ENCODE data around the gene TMEM212. TPM values are rescaled to one million over a fixed set of nuclear protein-coding genes. Genes with fewer than 3 reads are reported as not detected.

Gene TMEM212
- total and polyA plus RNA-seq, 2 of the 13 experiments (the other 11 are each of a cell fraction or from before 2014, with no cell fraction given): not detected

GRCh38 chr3:171907761-171908160 is 64.6 kb downstream of the TMEM212 start (continued):
- TF ChIP-seq, protein P1, sequence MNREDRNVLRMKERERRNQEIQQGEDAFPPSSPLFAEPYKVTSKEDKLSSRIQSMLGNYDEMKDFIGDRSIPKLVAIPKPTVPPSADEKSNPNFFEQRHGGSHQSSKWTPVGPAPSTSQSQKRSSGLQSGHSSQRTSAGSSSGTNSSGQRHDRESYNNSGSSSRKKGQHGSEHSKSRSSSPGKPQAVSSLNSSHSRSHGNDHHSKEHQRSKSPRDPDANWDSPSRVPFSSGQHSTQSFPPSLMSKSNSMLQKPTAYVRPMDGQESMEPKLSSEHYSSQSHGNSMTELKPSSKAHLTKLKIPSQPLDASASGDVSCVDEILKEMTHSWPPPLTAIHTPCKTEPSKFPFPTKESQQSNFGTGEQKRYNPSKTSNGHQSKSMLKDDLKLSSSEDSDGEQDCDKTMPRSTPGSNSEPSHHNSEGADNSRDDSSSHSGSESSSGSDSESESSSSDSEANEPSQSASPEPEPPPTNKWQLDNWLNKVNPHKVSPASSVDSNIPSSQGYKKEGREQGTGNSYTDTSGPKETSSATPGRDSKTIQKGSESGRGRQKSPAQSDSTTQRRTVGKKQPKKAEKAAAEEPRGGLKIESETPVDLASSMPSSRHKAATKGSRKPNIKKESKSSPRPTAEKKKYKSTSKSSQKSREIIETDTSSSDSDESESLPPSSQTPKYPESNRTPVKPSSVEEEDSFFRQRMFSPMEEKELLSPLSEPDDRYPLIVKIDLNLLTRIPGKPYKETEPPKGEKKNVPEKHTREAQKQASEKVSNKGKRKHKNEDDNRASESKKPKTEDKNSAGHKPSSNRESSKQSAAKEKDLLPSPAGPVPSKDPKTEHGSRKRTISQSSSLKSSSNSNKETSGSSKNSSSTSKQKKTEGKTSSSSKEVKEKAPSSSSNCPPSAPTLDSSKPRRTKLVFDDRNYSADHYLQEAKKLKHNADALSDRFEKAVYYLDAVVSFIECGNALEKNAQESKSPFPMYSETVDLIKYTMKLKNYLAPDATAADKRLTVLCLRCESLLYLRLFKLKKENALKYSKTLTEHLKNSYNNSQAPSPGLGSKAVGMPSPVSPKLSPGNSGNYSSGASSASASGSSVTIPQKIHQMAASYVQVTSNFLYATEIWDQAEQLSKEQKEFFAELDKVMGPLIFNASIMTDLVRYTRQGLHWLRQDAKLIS (CRISPR knock-in tag; IDR thresholded peaks at IDR 0.05): no peak
- TF ChIP-seq NR2F6 (IDR thresholded peaks at IDR 0.05) (no peak), NR2F6 (CRISPR knock-in tag; IDR thresholded peaks at IDR 0.05) (peak; percentile 15; the same call in 1 of the 2 replicates)
- TF ChIP-seq, protein P2, sequence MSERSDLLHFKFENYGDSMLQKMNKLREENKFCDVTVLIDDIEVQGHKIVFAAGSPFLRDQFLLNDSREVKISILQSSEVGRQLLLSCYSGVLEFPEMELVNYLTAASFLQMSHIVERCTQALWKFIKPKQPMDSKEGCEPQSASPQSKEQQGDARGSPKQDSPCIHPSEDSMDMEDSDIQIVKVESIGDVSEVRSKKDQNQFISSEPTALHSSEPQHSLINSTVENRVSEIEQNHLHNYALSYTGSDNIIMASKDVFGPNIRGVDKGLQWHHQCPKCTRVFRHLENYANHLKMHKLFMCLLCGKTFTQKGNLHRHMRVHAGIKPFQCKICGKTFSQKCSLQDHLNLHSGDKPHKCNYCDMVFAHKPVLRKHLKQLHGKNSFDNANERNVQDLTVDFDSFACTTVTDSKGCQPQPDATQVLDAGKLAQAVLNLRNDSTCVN (CRISPR knock-in tag; IDR thresholded peaks at IDR 0.05; ENCODE audit: borderline replicate concordance): no peak

- Histone ChIP-seq H3K36me3 (replicated peaks in 1 of 2; ENCODE audit: control insufficient read depth in 1 of 2, insufficient read depth in 2 of 2, low read length in 2 of 2) (no peaks in the 10 kb centered on the region), H3K27me3 (ENCODE audit: control insufficient read depth in 1 of 2, insufficient read depth in 2 of 2, low read length in 2 of 2) (no peaks in the 10 kb centered on the region), H3K9ac (ENCODE audit: insufficient read depth, low read depth, low read length) (no peak overlapping the region), H3K4me1 (ENCODE audit: insufficient read depth, low read length) (peaks cover 44% of the 10 kb centered on the region), H3K4me3 (replicated peaks in 1 of 3; ENCODE audit: insufficient read depth in 1 of 3, low read depth in 2 of 3, low read length in 3 of 3) (no peak overlapping the region), H3K9me3 (ENCODE audit: low read length) (peaks cover 13% of the 10 kb centered on the region; the same call in 1 of the 2 replicates), H2AFZ (ENCODE audit: low read length) (no peak overlapping the region), H3K79me2 (ENCODE audit: insufficient read depth, low read length) (no peaks in the 10 kb centered on the region), H3K4me2 (ENCODE audit: low read depth, low read length) (no peak overlapping the region), H3K27ac (ENCODE audit: extremely low read length, insufficient read depth, low read length) (no peak overlapping the region), H4K20me1 (ENCODE audit: insufficient read depth, low read length) (no peaks in the 10 kb centered on the region)
- no peak for ATAC-seq
- no peak for FAIRE-seq
- ChIA-PET CTCF (ENCODE audit: low intra/inter-chr PET ratio, low total read pairs) (no interaction called here), POLR2A (no interaction called here)
- WGBS (ENCODE audit: low lambda C conversion rate): 99% methylated on average over 2 of the region's 2 CpGs
- BruUV-seq (replicated peaks): no TSS peak
- DNase-seq (ENCODE audit: low spot score): no peak
- in situ Hi-C loops (cut with HindIII; ENCODE audit: extremely low pct_ligation_motif_present, low pct_unique_long_range_greater_than_20kb): no loop called here
- intact Hi-C loops (cut with micrococcal nuclease; ENCODE audit: unreplicated experiment): no loop called here
- TF ChIP-seq TBL1XR1 (IDR thresholded peaks at IDR 0.05; ENCODE audit: borderline replicate concordance, low read length, partially characterized antibody): no peak
- no peak for TF ChIP-seq IKZF1 (IDR thresholded peaks at IDR 0.05)
- TF ChIP-seq, protein P3, sequence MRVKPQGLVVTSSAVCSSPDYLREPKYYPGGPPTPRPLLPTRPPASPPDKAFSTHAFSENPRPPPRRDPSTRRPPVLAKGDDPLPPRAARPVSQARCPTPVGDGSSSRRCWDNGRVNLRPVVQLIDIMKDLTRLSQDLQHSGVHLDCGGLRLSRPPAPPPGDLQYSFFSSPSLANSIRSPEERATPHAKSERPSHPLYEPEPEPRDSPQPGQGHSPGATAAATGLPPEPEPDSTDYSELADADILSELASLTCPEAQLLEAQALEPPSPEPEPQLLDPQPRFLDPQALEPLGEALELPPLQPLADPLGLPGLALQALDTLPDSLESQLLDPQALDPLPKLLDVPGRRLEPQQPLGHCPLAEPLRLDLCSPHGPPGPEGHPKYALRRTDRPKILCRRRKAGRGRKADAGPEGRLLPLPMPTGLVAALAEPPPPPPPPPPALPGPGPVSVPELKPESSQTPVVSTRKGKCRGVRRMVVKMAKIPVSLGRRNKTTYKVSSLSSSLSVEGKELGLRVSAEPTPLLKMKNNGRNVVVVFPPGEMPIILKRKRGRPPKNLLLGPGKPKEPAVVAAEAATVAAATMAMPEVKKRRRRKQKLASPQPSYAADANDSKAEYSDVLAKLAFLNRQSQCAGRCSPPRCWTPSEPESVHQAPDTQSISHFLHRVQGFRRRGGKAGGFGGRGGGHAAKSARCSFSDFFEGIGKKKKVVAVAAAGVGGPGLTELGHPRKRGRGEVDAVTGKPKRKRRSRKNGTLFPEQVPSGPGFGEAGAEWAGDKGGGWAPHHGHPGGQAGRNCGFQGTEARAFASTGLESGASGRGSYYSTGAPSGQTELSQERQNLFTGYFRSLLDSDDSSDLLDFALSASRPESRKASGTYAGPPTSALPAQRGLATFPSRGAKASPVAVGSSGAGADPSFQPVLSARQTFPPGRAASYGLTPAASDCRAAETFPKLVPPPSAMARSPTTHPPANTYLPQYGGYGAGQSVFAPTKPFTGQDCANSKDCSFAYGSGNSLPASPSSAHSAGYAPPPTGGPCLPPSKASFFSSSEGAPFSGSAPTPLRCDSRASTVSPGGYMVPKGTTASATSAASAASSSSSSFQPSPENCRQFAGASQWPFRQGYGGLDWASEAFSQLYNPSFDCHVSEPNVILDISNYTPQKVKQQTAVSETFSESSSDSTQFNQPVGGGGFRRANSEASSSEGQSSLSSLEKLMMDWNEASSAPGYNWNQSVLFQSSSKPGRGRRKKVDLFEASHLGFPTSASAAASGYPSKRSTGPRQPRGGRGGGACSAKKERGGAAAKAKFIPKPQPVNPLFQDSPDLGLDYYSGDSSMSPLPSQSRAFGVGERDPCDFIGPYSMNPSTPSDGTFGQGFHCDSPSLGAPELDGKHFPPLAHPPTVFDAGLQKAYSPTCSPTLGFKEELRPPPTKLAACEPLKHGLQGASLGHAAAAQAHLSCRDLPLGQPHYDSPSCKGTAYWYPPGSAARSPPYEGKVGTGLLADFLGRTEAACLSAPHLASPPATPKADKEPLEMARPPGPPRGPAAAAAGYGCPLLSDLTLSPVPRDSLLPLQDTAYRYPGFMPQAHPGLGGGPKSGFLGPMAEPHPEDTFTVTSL (CRISPR knock-in tag; IDR thresholded peaks at IDR 0.05; ENCODE audit: borderline replicate concordance): no peak
- TF ChIP-seq ZNF879 (CRISPR knock-in tag; IDR thresholded peaks at IDR 0.05): no peak
- no peak for TF ChIP-seq SIX1 (CRISPR knock-in tag; IDR thresholded peaks at IDR 0.05; ENCODE audit: borderline replicate concordance)
- no peak for TF ChIP-seq REL (CRISPR knock-in tag; conservative IDR thresholded peaks at IDR 0.05)
- no peak for TF ChIP-seq ZNF547 (CRISPR knock-in tag; IDR thresholded peaks at IDR 0.05)
These were observed 65.6 kb downstream of the TMEM212 start for GRCh38 chr3:171908731-171909130.

Data from HepG2 (cell line).